Neuronal stem cell (in vitro differentiated cells): ENCODE measurements around the gene AEBP2.

ENCODE experiments used
- DNase-seq: peaks from one replicate; pipeline ENCODE4 v3.0.0-alpha.2; 2013; ENCODE audit warnings: low spot score
- H2AFZ ChIP-seq: one replicate; pipeline ENCODE4 v1.6.1; 2013; ENCODE audit warnings: mild to moderate bottlenecking, low read length, inconsistent platforms
- H2AK5ac ChIP-seq: 2 replicates; pipeline ENCODE4 v1.6.1; 2013; ENCODE audit warnings: low read depth, mild to moderate bottlenecking, inconsistent platforms, low read length, moderate library complexity, mixed read lengths
- H2BK120ac ChIP-seq: 2 replicates; pipeline ENCODE4 v1.6.1; 2013; ENCODE audit warnings: low read depth, mild to moderate bottlenecking, inconsistent platforms, low read length, moderate library complexity, mixed read lengths
- H2BK12ac ChIP-seq: one replicate; pipeline ENCODE4 v1.6.1; 2013; ENCODE audit warnings: low read length, inconsistent platforms
- H2BK15ac ChIP-seq: 2 replicates; pipeline ENCODE4 v1.6.1; 2013; ENCODE audit warnings: mild to moderate bottlenecking, low read length, inconsistent platforms, mixed read lengths
- H2BK5ac ChIP-seq: one replicate; pipeline ENCODE4 v1.6.1; 2013; ENCODE audit warnings: inconsistent platforms, mild to moderate bottlenecking, low read length, moderate library complexity
- H3K14ac ChIP-seq: one replicate; pipeline ENCODE4 v1.6.1; 2013; ENCODE audit warnings: low read length, inconsistent platforms
- H3K18ac ChIP-seq: 2 replicates; pipeline ENCODE4 v1.6.1; 2013; ENCODE audit warnings: low read length, inconsistent platforms
- H3K23ac ChIP-seq: 2 replicates; pipeline ENCODE4 v1.6.1; 2013; ENCODE audit warnings: low read depth, mild to moderate bottlenecking, mixed read lengths, low read length, inconsistent platforms; ENCODE audit not compliant: poor library complexity
- H3K27ac ChIP-seq: replicated peaks from 3 replicates; pipeline ENCODE4 v1.5.1; 2013; ENCODE audit warnings: low read length, inconsistent platforms
- H3K27me3 ChIP-seq, 3 experiments: 2 replicates each; pipeline ENCODE4 v1.6.1; 2013; ENCODE audit warnings: low read length in 3 of 3, mild to moderate bottlenecking in 2 of 3, inconsistent platforms in 1 of 3, low read depth in 1 of 3, mixed read lengths in 1 of 3, moderate library complexity in 1 of 3; ENCODE audit not compliant: control insufficient read depth in 3 of 3, insufficient read depth in 3 of 3
- H3K36me3 ChIP-seq, 2 donors: replicated peaks in 1 of 2; 2 replicates each; pipeline ENCODE4 v1.6.1; 2013; ENCODE audit warnings: low read length in 2 of 2; ENCODE audit not compliant: control insufficient read depth in 2 of 2, insufficient read depth in 2 of 2
- H3K4ac ChIP-seq: 2 replicates; pipeline ENCODE4 v1.6.1; 2013; ENCODE audit warnings: inconsistent platforms, mild to moderate bottlenecking, low read length, moderate library complexity
- H3K4me1 ChIP-seq, 2 donors: 1 replicate in 1 of 2; 2 replicates in 1 of 2; pipeline ENCODE4 v1.6.1; 2013; ENCODE audit warnings: low read length in 2 of 2, low read depth in 1 of 2; ENCODE audit not compliant: control insufficient read depth in 2 of 2, insufficient read depth in 1 of 2
- H3K4me2 ChIP-seq: one replicate; pipeline ENCODE4 v1.6.1; 2013; ENCODE audit warnings: mild to moderate bottlenecking, low read length, inconsistent platforms; ENCODE audit not compliant: insufficient read depth, poor library complexity, severe bottlenecking
- H3K4me3 ChIP-seq, 2 donors: 2 replicates each; pipeline ENCODE4 v1.5.1; 2013; ENCODE audit warnings: low read length in 2 of 2, mild to moderate bottlenecking in 2 of 2, inconsistent platforms in 1 of 2, moderate library complexity in 1 of 2
- H3K79me1 ChIP-seq: one replicate; pipeline ENCODE4 v1.6.1; 2013; ENCODE audit warnings: low read depth, mild to moderate bottlenecking, inconsistent platforms, low read length, moderate library complexity
- H3K9ac ChIP-seq: one replicate; pipeline ENCODE4 v1.6.1; 2013; ENCODE audit warnings: mild to moderate bottlenecking, low read depth, low read length, inconsistent platforms; ENCODE audit not compliant: poor library complexity
- H3K9me3 ChIP-seq, 2 donors: replicated peaks in 1 of 2; 2 replicates each; pipeline versions ENCODE3 to v1.6.1; 2013; ENCODE audit warnings: low read length in 2 of 2, mild to moderate bottlenecking in 2 of 2, inconsistent platforms in 1 of 2, low read depth in 1 of 2, mixed read lengths in 1 of 2, moderate library complexity in 1 of 2; ENCODE audit not compliant: control insufficient read depth in 2 of 2, insufficient read depth in 1 of 2
- H4K8ac ChIP-seq: one replicate; pipeline ENCODE4 v1.6.1; 2013; ENCODE audit warnings: low read depth, mild to moderate bottlenecking, inconsistent platforms, low read length, moderate library complexity
- H4K91ac ChIP-seq: one replicate; pipeline ENCODE4 v1.6.1; 2013; ENCODE audit warnings: low read length, low read depth, mild to moderate bottlenecking, inconsistent platforms; ENCODE audit not compliant: poor library complexity
- WGBS, 2 donors: extraction: QIAGEN DNeasy Blood & Tissue Kit; methylation state at CpG; one replicate each; pipeline ENCODE4 v1.1.7; 2013; ENCODE audit warnings: missing lambda C conversion rate in 2 of 2, mixed read lengths in 1 of 2; ENCODE audit not compliant: insufficient read length in 2 of 2, insufficient replicate concordance in 1 of 2; ENCODE audit errors: extremely low coverage in 2 of 2; 5-methylcytosine and 5-hydroxymethylcytosine counted together

Gene AEBP2

DNA sequence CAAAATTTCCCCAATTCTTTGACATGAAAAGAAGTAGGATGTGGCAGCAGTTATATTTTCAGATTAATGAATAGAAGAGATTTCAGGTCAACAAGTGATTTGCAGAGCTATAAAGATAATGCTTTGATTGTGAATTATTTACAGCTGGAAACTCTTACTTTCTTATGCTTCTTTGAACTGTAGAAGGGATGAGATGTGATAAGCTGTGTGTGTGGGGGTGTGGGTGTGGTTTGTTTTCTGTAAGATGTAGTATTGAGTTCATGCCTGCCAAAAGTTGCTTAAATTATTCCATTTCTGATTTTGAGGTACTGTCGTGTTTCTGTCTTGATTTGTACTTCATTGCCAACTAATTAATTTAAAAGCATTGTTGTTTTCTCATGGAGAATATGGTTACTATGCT lies 22.7 kb downstream of the AEBP2 start:
- Histone ChIP-seq H3K27ac (no peak overlapping the region), H3K9me3 (no peaks in the 10 kb centered on the region), H2AFZ (no peak overlapping the region), H4K91ac (no peak overlapping the region), H3K4ac (no peak overlapping the region), H3K36me3 (peaks cover 7 to 60% of the 10 kb centered on the region in 2 donors), H2BK15ac (no peak overlapping the region), H3K27me3 (no peaks in the 10 kb centered on the region), H2AK5ac (no peak overlapping the region), H3K4me3 (no peak overlapping the region), H2BK5ac (no peak overlapping the region), H3K23ac (no peak overlapping the region), H3K4me2 (no peak overlapping the region), H3K14ac (no peak overlapping the region), H3K18ac (no peak overlapping the region), H2BK120ac (no peak overlapping the region), H3K9ac (no peak overlapping the region), H4K8ac (no peak overlapping the region), H3K79me1 (peaks cover 2% of the 10 kb centered on the region), H3K4me1 (no peaks in the 10 kb centered on the region), H2BK12ac (no peak overlapping the region)
- DNase-seq: no peak
- no CpG with 5 or more reads among the region's 1 CpG for WGBS, 2 donors

DNA sequence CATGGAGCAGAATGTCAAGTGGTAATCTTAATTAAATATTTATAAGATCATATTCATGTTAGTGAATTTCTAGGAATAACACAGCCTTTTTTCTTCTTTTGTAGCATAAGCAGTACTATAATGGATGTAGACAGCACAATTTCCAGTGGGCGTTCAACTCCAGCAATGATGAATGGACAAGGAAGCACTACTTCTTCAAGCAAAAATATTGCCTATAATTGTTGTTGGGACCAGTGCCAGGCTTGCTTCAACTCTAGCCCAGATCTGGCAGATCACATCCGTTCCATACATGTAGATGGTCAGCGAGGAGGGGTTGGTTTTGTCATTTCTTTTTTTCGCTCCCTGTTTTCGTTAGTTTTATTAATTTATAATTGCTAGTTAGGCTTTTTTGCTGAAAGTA lies 23.1 kb downstream of the AEBP2 start:
- no peak overlapping the region for H3K23ac ChIP-seq
- H3K27me3 ChIP-seq: no peaks in the 10 kb centered on the region

DNA sequence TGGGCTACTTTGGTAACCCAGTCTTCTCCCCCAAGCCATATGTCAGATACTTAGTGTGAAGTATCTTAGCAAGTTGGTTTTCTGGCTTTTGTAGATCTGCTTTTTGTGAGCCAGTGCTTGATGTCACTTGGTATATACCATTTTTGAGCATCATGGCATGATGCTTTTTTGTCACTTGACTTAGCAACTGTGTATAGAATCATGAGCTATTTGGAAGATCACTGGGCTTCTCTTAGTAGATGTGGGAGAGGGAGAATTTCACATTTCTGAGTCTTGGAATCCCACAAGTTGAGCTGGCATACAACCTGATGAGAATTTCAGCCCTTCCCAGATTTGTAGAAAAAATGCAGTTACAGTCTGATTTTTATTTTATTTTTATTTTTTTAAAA lies 24.9 kb downstream of the AEBP2 start:
- Histone ChIP-seq H3K79me1 (peaks cover 2% of the 10 kb centered on the region), H4K91ac (no peak overlapping the region), H3K4me2 (no peak overlapping the region), H2BK120ac (no peak overlapping the region), H2BK12ac (no peak overlapping the region), H3K36me3 (peaks cover 9 to 71% of the 10 kb centered on the region in 2 donors), H2BK15ac (no peak overlapping the region), H3K23ac (no peak overlapping the region), H3K9me3 (no peaks in the 10 kb centered on the region), H2BK5ac (no peak overlapping the region), H3K4me3 (no peak overlapping the region), H3K4ac (no peak overlapping the region), H3K4me1 (no peaks in the 10 kb centered on the region), H3K14ac (no peak overlapping the region), H3K18ac (no peak overlapping the region), H3K27ac (no peak overlapping the region), H3K9ac (no peak overlapping the region), H2AFZ (no peak overlapping the region), H2AK5ac (no peak overlapping the region), H3K27me3 (no peaks in the 10 kb centered on the region), H4K8ac (no peak overlapping the region)
- no peak for DNase-seq

More for the DNA sequence above, 23.1 kb downstream of the AEBP2 start:
- H3K14ac ChIP-seq: no peak overlapping the region
- WGBS, 2 donors: no CpG with 5 or more reads among the region's 5 CpGs
- no peaks in the 10 kb centered on the region for H3K4me1 ChIP-seq
- DNase-seq: no peak
- H2BK12ac ChIP-seq: no peak overlapping the region
- H3K27ac ChIP-seq: no peak overlapping the region
- H2AFZ ChIP-seq: no peak overlapping the region
- no peak overlapping the region for H3K4me2 ChIP-seq
- no peaks in the 10 kb centered on the region for H3K9me3 ChIP-seq
- H2BK15ac ChIP-seq: no peak overlapping the region
- H4K91ac ChIP-seq: no peak overlapping the region
- H3K36me3 ChIP-seq: peaks cover 7 to 60% of the 10 kb centered on the region in 2 donors
- no peak overlapping the region for H2AK5ac ChIP-seq
- no peak overlapping the region for H3K9ac ChIP-seq
- no peak overlapping the region for H2BK5ac ChIP-seq
- no peak overlapping the region for H2BK120ac ChIP-seq
- no peak overlapping the region for H3K4ac ChIP-seq
- peaks cover 2% of the 10 kb centered on the region for H3K79me1 ChIP-seq
- H3K4me3 ChIP-seq: no peak overlapping the region
- H3K18ac ChIP-seq: no peak overlapping the region
- no peak overlapping the region for H4K8ac ChIP-seq

DNA sequence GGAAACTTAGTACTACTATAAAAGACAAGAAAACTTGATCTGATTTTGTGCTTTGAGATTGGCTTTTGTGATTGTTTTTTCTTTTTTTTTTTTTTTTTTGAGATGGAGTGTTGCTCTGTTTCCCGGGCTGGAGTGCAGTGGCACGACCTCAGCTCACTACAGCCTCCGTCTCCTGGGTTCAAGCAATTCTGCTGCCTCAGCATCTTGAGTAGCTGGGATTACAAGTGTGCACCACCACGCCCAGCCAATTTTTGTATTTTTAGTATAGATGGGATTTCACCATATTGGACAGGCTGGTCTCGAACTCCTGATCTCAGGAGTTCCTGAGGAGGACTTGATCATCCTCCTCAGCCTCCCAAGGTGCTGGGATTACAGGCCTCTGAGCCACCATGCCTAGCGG lies 26.4 kb downstream of the AEBP2 start:
- H3K36me3 ChIP-seq: peaks cover 11 to 86% of the 10 kb centered on the region in 2 donors
- no peak overlapping the region for H3K4me3 ChIP-seq

More for the DNA sequence above, 26.4 kb downstream of the AEBP2 start:
- Histone ChIP-seq H3K9me3 (no peaks in the 10 kb centered on the region), H4K91ac (no peak overlapping the region), H3K4me1 (no peaks in the 10 kb centered on the region), H2AFZ (no peak overlapping the region), H3K14ac (no peak overlapping the region), H3K9ac (no peak overlapping the region), H2BK120ac (no peak overlapping the region), H3K27me3 (no peaks in the 10 kb centered on the region), H3K18ac (no peak overlapping the region), H2AK5ac (no peak overlapping the region), H3K23ac (no peak overlapping the region), H3K4me2 (no peak overlapping the region), H2BK5ac (no peak overlapping the region), H2BK12ac (no peak overlapping the region), H3K79me1 (no peaks in the 10 kb centered on the region), H4K8ac (no peak overlapping the region), H3K4ac (no peak overlapping the region), H3K27ac (no peak overlapping the region), H2BK15ac (no peak overlapping the region)
- no CpG with 5 or more reads among the region's 6 CpGs for WGBS, 2 donors
- DNase-seq: no peak
